Right lobe of liver (tissue), 4 donors: ENCODE measurements around the gene PDIK1L.

ENCODE experiments used
- POLR2A ChIP-seq: fragments of 450-650 bp; IDR thresholded peaks from one replicate; pipeline ENCODE4 v1.6.1; 2017; ENCODE audit warnings: antibody characterized with exemption, mild to moderate bottlenecking
- TF ChIP-seq, protein P1 (sequence below), 4 donors: fragments of 200-600 bp in 3 of 4; fragments of 450-650 bp in 1 of 4; IDR thresholded peaks; one replicate each; pipeline versions ENCODE4 v1.5.1 to v1.8.0; 2016 to 2022; ENCODE audit warnings: antibody characterized with exemption in 4 of 4, mild to moderate bottlenecking in 2 of 4
- donor health status: DM: no; HTN: no; CAD: no.
- donor health status: DM: no; HTN: no; CAD: no.
- donor health status: DM: no; HTN: yes; CAD: no.

DNA sequence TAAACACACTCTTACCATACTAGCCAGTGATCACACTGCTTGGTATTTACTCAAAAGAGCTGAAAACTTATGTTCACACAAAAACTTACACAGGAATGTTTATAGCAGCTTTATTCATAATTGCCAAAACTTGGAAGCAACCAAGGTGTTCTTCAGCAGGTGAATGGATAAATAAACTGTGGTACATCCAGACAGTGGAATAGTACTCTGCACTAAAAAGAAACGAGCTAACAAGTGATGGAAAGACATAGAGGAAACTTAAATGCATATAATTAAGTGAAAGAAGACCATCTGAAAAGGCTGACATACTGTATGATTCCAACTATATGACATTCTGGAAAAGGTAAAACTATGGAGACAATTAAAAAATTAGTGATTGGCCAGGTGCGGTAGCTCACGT, 20.7 kb upstream of the PDIK1L start:
- TF ChIP-seq, protein P1, sequence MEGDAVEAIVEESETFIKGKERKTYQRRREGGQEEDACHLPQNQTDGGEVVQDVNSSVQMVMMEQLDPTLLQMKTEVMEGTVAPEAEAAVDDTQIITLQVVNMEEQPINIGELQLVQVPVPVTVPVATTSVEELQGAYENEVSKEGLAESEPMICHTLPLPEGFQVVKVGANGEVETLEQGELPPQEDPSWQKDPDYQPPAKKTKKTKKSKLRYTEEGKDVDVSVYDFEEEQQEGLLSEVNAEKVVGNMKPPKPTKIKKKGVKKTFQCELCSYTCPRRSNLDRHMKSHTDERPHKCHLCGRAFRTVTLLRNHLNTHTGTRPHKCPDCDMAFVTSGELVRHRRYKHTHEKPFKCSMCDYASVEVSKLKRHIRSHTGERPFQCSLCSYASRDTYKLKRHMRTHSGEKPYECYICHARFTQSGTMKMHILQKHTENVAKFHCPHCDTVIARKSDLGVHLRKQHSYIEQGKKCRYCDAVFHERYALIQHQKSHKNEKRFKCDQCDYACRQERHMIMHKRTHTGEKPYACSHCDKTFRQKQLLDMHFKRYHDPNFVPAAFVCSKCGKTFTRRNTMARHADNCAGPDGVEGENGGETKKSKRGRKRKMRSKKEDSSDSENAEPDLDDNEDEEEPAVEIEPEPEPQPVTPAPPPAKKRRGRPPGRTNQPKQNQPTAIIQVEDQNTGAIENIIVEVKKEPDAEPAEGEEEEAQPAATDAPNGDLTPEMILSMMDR (IDR thresholded peaks at IDR 0.05) = no peak
- no peak for TF ChIP-seq POLR2A
